GM10248 (cell line): Measurements from ENCODE around the gene NR5A1.

Experiments
- CTCF ChIA-PET: fragments of 300-600 bp; sonication (Branson Sonifier 250); formaldehyde crosslinking; extraction: SDS; loops from one replicate; lab custom pipeline; 2021; ENCODE audit warnings: antibody characterized with exemption; lab: Yijun Ruan, JAX
- POLR2A ChIA-PET: fragments of 350-650 bp; sonication (Branson Sonifier 250); formaldehyde crosslinking; extraction: SDS; loops from one replicate; lab custom pipeline; 2020; ENCODE audit warnings: antibody characterized with exemption; lab: Yijun Ruan, JAX
- DNase-seq: peaks from one replicate; pipeline ENCODE4 v3.0.0; 2012; ENCODE audit errors: extremely low spot score
- CTCF ChIP-seq: IDR thresholded peaks from 2 replicates; pipeline ENCODE4 v1.5.1; 2012; ENCODE audit warnings: mild to moderate bottlenecking, low read depth; ENCODE audit errors: extremely low read depth, missing control alignments, control extremely low read depth

NR5A1 gene

DNA sequence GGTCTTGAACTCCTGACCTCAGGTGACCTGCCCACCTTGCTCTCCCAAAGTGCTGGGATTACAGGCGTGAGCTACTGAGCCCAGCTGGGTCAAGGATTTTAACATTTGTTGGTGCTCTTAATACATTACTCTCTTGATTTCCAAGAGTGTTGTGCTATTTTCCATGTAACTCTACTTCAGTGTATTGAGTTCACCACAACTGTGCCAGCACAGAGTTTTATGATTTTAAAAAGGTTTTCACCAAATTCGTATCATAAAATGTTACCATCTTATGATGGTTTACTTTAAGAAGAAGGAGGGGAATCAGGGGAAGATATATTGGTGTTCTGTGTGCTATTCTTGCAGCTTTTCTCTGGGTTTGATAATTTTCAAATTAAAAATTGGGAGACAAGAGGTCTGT is 63.6 kb downstream of the NR5A1 start:
- no peak for DNase-seq
- POLR2A ChIA-PET: no interaction called here
- CTCF ChIA-PET: no interaction called here
- no peak for TF ChIP-seq CTCF

DNA sequence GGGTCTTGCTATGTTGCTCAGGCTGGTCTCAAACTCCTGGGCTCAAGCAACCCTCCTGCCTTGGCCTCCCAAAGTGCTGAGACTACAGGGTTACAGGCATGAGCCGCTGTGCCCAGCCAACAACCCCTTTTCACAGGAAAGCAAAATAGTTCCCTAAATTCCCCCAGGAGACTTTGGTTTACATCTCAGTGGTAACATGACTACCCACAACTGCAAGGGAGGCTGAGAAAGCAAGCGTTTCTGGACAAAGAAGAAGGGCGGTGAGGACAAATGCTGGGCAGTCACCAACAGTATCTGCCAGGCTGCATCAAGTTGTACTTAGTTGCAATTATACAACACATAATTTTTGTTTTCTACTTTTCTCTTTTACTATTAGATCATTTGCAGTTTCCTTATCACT is 64.4 kb downstream of the NR5A1 start:
- ChIA-PET POLR2A (no interaction called here), CTCF (no interaction called here)
- no peak for DNase-seq
- TF ChIP-seq CTCF: no peak

DNA sequence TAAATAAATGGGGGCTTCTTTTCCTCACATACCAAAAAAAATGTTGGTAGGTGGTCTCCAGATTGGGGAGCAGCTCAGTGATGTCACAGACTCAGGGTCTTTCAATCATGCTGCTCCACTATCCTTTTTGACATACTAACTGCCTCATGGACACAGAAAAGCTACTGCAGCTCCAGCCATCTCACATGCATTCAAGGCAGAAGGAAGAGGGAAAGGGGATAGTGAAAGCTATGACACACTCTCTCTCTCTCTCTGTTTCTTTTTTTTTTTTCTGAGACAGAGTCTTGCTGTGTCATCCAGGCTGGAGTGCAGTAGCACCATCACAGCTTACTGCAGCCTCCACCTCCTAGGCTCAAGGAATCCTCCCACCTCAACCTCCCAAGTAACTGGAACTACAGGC is 64.8 kb downstream of the NR5A1 start:
- ChIA-PET POLR2A (no interaction called here), CTCF (interaction anchor here (1.0 to 1.2 kb wide), 2 partner anchors 10 to 20 kb away, joined by 3 read pairs; no protein-coding TSS in a partner anchor)
- no peak for TF ChIP-seq CTCF
- DNase-seq: no peak

GRCh38 chr9:124441291-124441690 is 65.9 kb downstream of the NR5A1 start:
- POLR2A ChIA-PET: no interaction called here
- CTCF ChIA-PET: interaction anchor here (0.8 to 10.0 kb wide), 5 partner anchors 9 to 96 kb away, joined by 3 to 50 read pairs (median 3); no protein-coding TSS in a partner anchor
- no peak for TF ChIP-seq CTCF
- no peak for DNase-seq

GRCh38 chr9:124440786-124441185 is 66.4 kb downstream of the NR5A1 start:
- no peak for DNase-seq
- POLR2A ChIA-PET: no interaction called here
- TF ChIP-seq CTCF: no peak
- CTCF ChIA-PET: interaction anchor here (0.8 to 10.0 kb wide), 4 partner anchors 11 to 96 kb away, joined by 3 to 50 read pairs (median 4); partner anchors contain the start of gene PSMB7

- no peak for DNase-seq
- no peak for TF ChIP-seq CTCF
- POLR2A ChIA-PET: no interaction called here
- CTCF ChIA-PET: interaction anchor here (0.9 to 10.0 kb wide), 3 partner anchors 8 to 24 kb away, joined by 3 to 50 read pairs (median 3); partner anchors contain the start of gene PSMB7
Measured at GRCh38 chr9:124439686-124440243, 67.4 kb downstream of the NR5A1 start.
